ENCODE results near the gene MREG.

MREG gene

DNA sequence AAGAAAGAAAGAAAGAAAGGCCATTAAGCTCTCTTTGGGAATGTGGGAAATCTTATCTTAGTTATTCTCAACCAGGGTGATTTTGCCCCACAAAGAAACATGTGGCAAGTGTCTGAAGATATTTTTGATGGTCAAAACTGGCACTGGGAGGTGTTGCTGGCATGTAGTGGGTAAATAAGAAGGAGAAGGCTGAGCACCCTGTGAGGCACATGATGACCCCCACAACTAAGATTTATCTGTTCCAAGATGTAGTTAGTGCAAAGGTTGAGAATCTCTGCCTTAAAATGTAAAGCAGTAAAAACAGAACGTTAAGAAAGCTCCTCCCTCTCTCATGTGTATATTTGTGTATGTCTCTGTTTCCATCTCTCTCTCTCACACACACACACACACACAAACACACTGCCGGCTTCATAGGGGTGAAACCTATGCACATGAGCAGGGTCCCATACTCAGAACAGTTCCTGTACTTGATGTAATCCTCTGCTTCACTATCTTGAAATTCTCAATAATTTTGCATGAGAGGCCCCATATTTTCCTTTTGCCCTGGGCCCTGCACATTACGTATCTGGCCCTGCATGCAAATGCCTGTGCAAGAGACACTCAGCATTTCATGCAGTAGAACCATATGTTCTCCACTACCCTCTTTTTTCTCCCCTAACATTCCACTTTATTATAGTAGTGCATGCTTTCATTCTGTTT, 94.3 kb downstream of the MREG start:
- DNase-seq (ENCODE audit: low spot score): no peak

DNA sequence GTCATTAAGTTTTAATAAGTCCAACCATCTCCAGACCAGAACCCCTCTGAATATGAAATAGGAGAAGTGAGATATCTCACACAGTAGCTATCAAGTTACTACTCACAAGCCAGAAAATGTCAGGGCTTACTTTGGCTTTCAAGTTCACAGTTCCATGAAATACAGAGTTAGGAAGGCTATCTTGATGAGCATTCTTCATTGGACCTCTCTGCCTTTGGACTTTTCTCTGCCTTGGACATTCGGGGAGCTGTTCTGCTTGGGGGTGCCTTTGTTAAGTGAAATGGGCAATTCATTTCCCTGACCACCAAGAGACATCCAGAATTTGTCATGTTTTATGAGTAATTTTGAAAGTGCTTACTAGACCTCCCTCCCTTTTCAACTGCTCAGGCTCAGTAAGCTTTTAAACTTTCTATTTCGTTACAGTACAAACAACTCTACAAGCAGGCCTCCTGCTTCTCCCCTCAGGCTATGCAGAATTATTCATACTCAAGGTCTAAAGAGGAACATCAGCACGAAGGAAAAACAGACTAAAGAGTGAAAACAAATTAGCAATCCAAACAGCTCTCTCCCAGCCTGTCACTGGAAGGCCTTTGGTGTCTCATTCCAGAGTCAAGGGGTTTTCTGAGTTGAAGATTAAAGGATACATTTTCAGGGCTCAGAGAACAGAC, 95.3 kb downstream of the MREG start:
- no peak for DNase-seq (ENCODE audit: low spot score)

DNA sequence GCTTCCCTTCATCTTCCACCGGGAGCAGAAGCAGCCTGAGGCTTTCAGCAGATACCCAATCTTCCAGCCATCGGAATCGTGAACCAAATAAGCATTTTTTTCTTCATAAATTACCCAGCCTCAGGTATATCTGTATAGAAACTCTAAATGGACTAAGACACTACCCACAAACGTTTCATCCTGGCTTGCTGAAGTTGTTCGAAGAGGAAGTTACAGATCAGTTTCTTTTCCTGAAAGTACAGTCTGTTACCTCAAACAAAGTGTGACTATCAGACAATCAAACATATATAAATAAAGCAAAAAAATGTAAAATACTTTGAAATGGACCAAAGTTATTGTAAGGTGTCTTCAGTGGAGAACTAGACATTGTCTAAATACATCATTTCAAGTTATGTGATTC, 97.9 kb downstream of the MREG start:
- DNase-seq (ENCODE audit: low spot score): no peak

DNA sequence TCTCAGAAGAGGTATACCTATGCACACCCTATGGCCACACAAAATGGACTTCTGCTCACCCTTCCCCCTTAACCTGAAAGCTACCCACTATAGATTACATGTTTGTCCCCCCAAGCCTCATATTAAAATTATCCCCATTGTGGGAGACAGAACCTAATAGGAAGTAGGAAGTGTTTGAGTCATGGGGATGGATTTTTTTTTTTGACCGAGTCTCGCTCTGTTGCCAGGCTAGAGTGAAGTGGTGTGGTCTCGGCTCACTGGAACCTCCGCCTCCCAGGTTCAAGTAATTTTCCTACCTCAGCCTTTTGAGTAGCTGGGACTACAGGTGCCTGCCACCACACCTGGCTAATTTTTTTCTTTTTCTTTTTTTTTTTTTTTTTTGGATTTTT, 98.6 kb downstream of the MREG start:
- no peak for DNase-seq (ENCODE audit: low spot score)

DNA sequence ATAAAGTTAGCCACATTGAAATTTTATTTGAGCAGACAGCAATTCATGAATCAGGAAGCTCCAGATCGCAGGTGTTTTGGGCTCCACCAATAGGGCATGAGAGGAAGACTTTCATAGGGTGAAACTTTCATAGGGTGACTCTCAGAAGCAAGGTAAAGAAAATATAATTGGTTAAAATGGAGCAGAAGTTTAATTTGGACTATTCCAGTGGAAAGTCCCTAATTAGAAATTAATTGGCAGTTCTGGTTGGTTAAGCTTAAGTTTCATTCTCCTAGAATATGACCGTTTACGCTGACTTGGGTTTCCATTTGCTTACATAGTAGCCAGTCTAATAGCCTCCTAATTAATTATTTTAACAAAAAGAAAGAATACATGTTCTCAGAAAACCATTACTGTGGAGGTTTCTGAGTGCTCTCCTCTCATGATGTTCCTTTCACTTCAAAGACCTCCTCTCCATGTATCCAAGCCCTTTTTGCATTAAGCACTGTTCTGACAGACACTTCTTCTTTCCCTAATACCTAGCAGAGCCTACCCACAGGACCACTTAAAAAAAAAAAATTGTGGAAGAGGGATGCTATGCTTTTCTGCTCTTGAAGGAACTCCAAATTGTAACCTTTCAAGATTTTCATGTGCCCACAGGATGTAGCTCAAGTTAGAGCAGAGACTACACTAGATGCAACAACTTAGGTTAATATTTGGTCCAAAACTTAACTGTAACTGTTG, 99.1 kb downstream of the MREG start:
- DNase-seq (ENCODE audit: low spot score): no peak

DNA sequence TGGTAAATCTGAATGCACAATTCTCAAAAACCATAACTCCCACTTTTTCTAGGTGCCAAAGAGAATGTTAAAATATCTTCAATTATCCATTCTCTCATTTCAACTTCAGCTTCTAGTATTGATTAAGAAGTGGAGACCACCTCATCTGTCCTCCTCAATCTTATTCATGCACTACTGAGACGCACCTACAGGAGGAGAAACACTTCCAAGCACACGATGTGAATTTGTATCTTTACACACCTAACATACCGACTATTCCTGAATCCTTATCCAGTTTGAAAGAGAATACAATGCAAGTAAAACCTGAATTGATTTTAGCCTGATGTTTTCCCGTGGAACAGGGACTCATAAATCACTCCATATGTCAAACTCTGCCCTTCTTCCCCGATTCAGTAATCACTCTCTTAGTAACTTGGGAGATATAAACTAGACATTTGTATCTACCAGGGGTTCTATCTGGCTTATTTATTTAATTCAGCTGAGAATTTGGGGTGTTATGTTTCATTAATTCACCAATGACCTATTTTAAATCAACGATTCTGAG, 101.0 kb downstream of the MREG start:
- DNase-seq (ENCODE audit: low spot score): no peak

DNA sequence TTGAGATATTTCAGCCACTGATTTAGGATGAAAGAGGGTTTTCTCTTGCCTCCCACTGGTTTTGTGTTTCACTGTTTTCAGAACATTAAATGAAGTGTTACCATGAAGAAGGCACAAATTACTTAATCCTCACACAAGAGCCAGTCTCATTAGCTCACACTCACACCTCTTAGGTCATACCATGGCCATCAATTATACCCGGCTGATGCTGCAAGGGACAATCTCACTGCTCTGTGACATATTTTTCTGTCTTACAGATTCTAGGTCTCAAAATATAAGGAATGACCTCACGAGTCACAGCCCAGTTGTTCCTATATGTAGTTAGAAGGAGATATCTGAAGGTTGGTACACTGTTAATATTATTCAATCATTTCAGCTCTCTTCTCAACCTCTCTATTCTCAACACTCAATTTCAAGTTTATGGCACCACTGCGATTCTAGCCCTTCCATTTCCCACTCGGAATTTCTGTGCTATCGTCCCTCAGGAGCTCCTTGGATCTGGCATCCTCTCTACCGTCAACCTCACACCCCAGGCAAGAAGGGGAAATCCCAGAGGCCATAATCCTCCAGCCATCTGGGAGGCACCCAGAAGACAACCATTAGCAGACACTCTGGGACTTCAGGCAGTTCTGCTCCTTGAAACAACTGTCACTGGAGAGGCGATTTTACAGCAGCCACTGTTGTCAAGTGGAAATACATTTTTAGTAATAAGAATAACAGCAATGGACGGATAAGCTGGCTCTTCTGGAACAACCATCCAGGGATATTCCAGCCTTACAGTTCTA, 101.9 kb downstream of the MREG start:
- no peak for DNase-seq (ENCODE audit: low spot score)

DNA sequence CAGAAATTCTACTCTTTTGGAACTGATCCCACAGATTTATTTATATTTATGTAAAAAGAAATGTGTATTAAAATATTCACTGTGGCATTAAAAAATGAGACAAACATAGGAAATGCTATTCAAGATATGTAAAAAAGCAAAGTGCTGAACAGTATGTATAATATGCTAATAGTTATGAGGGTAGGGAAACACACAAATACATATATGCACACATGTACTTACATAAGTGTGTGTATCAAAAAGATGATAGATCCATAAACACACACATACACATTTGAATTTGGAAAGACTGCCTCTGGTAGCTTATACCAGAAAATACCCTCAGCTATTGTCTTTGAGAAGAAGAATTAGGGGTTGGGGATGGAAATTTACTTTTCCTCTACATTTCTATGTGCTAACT, 103.2 kb downstream of the MREG start:
- DNase-seq (ENCODE audit: low spot score): no peak

DNA sequence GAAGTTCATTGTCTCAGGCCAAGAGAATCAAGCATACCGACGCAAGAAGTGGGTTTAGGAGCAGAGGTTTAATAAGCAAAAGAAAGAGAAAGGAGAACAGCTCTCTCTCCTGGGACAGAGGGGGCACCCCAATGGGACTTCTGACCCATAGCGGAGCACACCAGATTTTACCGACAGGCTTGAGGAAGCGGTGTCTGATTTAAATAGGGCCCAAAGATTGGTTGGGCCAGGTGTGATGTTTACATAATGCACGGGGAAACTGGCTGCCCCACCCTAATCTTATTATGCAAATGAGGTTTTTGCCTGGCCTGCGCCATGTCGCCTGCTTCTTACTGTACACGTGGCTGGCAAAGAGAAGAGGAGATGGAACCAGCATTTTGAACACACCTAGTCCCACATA, 106.2 kb downstream of the MREG start:
- DNase-seq (ENCODE audit: low spot score): no peak

DNA sequence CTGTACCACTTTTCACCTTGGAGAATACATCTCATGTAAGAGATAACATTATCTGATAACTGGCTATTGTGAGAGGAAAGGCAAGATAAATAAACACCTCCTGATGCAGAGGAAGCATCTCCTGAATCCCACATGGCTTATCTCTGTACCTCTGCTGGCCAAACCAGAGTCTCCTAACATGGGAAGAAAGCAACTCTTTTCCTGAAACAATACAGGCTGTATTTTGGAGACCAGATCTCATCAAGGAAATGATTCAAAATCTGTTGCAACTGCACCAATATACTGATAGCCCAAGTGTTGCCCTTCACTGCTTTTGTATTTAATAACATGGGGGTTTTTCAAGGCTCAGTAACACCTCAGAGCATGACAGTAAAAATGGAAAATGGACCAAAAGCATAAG, 106.9 kb downstream of the MREG start:
- no peak for DNase-seq (ENCODE audit: low spot score)

DNA sequence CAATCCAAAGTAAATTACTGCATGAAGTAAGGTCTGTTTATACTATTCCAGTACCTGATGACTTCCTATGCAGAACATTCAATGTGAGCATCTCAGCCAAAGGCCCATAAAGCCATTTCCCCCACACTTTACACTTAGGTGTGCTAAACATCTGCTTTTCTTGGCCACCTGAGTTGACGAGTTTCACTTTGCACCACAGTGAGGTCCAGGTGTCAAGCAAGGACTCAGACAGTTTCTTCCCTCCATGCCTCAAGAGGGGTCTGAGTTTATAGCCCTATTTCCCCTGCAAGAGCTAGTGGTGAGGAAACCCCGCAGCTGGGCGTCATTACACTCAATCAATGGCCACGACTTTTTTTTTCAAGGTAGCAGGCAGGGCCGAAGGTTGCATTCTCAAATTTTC, 107.7 kb downstream of the MREG start:
- no peak for DNase-seq (ENCODE audit: low spot score)

DNA sequence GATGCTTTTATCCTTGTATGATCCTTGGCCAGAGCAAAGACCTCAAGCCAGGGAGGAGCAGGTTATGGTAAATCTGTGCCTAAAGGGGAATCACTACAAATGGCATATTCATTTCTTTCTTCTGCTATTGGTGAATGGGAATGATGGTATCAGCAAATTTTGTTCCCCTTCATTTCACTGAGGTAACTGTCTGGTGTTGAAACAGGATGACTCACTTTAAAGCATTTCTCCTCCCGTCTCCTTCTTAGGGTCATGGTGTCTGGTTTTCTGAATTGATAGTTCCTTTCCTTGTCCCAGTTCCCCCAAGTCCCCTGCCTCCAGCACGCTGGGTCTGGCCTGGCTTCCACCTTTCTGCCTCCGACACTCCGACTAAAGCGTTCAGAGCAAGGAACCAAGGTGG, 109.2 kb downstream of the MREG start:
- no peak for DNase-seq (ENCODE audit: low spot score)

DNA sequence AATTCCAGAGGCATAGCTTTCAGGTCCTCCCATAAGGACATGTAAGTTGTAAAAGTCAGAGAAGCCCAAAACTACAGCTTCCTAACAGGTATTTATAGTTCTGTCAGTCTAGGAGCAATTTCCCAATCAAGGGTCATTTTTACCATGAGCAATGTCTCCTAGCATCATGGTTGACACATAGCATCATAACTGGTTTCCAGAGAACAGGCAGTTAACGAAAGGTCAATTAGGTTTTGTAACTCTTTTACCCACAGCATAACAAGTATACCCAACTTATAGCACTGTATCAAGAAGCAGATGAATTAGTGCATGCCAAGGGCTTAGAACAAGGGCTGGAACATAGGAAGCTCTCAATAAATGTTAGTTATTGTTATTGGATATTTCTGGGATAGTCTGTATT, 110.1 kb downstream of the MREG start:
- no peak for DNase-seq (ENCODE audit: low spot score)

DNA sequence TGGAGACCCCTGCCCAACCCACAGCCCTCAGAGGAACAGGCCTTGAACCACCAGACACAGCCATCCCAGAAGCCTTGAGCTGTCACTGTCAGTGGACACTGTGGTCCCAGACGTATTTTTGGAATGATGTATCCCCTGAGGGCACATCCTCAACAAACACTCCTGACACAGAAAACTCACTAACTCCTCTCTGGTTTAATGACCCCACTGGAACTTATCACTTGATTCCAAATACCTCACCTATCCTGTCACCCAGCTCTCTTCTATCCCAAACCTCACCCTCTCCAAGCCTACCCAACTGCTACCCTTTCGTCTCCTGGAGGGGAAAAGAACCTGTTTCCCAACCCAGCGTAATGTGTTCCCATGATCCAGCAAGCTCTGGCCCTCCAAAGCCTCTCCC, 111.6 kb downstream of the MREG start:
- no peak for DNase-seq (ENCODE audit: low spot score)

DNA sequence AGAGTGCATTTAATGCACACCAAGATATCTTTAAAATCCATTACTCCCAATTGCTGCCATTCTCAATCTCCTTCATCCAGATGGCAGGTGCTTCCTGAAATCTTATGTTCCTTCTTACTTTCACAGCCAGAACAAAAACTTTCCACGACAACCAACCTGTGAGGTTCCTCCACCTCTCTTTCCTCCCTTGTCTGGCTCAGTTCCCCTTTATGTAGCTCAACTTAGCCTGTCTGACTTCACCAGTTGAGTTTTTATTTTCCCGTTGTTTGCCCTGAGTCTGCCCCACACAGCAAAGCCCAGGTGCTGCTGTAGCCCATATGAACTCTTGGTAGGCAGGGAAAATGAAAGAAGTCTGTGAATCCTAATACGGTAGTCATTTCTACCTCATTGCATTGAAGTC, 112.5 kb downstream of the MREG start:
- no peak for DNase-seq (ENCODE audit: low spot score)

DNA sequence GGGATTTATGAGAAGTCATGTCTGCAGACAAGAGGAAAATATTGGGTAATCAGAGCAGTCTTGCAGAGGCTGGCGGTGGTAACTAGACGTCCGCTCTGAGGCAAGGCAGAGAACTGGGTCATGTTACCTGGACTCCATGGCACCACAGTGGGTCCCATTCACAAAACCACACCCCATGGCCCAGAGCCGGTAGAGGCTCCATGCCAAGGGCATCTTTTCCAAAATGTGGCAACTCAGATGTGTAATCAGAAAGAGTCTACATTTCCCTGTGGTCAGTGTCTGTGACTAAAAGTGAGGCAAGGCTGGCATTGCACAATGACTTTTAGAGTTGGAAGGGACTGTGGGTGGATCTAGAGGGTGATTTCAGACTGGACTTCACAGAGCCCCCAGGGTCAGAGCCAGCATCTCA, 113.1 kb downstream of the MREG start:
- no peak for DNase-seq (ENCODE audit: low spot score)

DNA sequence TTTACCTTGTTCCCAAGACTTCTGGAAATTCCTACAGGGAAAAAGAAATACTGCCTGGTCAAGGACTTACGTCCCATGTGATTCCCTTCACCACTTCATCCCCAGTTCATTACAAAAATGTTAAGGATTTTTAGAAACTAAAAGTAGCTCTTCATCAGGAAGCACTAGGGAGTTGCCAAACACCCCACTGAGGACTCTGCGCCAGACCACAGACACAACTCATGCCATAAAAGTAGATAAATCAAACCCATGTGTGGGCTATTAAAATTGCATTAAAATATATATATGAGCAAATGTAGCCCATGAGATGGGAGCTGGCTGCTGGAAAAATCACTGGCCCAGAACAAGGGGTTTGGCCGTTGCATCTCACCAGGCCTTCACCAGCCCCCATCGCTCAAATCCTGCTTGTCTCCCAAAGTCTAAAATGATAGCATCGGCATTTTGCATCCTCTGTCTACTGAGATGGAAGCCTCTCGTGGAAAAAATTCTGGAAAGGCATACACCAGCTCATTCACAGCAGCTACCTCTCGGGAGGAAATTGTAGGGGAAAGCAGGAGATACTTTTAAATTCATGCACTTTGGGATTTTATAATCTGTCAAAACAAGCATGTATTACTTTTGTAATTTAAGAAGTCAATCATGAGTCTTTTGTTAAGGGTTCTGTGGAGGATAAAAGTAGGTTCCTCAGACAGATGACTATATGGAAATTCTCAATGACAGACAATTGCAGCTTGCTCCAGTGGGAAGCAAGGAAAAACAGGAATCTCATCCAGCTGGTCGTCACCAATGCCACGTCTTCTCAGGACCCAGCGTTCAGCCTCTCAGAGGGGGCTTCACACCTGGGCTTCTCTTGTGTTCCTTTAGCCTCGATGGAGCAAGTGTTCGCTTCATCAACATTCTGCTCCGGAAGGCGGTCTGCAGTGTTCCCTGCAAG, 113.9 kb downstream of the MREG start:
- no peak for DNase-seq (ENCODE audit: low spot score)

DNA sequence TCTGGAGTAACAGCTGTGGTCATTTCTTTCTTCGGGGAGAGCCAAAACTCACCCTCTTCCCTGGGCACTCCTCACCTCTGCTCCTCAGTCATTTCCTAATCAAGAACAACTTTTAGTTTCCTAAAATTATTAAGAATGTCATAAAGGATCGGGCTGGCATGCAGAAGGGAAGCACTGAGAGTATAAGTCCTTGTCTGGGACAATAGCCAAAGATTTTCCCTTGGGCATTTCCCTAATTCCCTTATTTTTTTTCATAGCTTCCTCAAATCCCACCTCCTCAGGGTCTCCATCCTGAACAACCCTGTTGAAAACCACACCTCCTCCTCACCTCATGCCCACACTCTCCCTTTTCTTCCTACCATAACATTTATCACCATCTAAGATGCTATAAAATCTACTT, 115.0 kb downstream of the MREG start:
- no peak for DNase-seq (ENCODE audit: low spot score)

DNA sequence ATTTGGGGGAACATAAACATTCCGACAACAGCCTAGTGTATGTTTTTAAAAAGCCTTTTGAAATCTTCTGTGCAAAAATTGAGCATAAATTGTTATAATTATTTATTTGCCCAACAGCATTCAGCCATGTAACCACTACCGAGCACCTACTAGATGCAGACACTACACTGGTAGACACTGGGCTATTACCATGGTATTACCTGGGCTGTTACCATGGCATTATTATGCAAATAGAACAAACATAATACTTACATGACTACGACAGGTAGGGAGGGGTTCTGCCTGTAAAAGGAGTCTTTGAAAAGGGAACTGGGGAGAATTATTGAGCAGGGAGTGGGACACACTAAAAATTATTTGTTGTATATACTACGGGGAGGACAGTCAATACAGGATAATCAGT, 116.4 kb downstream of the MREG start:
- no peak for DNase-seq (ENCODE audit: low spot score)

DNA sequence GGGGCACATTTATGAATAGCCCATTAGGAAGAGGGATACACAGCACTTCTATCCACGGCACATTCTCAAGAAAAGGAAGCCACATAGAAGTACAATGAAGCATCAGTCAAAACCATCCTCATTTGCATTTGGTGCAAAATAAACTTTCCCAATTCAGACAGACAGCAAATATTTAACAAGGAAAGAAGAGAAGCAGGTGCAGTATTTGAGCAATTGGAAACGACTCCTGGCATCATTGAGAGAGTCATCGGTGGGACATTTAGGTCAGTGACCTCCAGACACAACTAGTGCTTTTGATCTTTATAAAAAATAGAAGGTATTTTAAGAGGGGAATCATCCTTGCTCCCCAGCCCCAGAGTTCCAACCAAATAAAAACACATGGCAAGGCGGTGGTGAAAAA, 118.0 kb downstream of the MREG start:
- DNase-seq (ENCODE audit: low spot score): no peak

Measured in iPS-NIHi11 (cell line).